Measurements from ENCODE around the gene C1orf52.

GRCh38 chr1:85268801-85269585 lies 9.5 kb upstream of the C1orf52 start:
- TF ChIP-seq CTCF (IDR thresholded peaks at IDR 0.05) (no peak), EP300 (IDR thresholded peaks at IDR 0.05) (no peak), POLR2AphosphoS5 (IDR thresholded peaks at IDR 0.05) (no peak)

Measured in upper lobe of left lung (tissue), 4 donors.